ENCODE data around the gene RPL38. TPM values are rescaled to one million over a fixed set of nuclear protein-coding genes. Genes with fewer than 3 reads are reported as not detected.

Gene RPL38
- total RNA-seq, 1 experiment from 2014 or later: 1,714 TPM

DNA sequence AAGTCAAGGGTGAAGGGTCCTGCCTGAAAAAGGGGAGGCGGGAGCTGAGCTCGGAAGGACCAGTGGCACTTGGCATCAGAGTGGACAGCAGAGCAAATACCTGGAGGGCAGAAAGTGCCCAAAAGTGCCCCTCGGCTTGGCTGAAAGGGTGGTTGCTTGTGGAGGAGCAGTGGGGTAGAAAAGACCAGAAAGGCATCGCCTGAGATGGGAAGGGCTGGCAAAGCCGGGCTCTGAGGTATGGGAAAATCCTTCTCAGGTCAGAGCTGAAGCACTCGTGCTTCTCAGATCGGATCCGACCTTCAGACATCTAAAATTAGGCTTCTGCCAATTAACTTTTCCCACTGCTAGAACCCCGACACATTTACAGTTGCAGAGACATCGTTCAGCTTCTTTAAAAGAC, 1.5 kb upstream of the RPL38 start:
- DNase-seq (ENCODE audit: low read depth): no peak
- in situ Hi-C loops (cut with HindIII; ENCODE audit: low pct_unique_long_range_greater_than_20kb, low sequenced_read_pairs): no loop called here

DNA sequence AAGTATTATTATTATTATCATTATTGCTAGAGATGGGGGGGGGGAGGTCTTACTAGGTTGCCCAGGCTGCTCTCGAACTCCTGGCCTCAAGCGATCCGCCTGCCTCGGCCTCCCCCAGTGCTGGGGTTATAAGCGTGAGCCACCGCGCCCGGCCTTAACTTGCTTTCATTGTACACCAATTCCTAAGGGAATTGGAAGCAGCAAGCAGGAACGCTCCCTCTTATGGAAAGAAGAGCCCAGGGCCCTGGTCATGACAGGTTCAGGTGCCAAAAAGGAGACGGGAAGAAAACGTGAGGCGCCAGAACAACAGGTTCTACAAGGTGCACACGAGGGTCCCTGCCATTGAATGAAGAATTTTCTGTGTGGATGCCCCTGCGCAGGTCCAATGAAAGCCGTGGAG, 540 bp upstream of the RPL38 start:
- in situ Hi-C loops (cut with HindIII; ENCODE audit: low pct_unique_long_range_greater_than_20kb, low sequenced_read_pairs): no loop called here
- no peak for DNase-seq (ENCODE audit: low read depth)

DNA sequence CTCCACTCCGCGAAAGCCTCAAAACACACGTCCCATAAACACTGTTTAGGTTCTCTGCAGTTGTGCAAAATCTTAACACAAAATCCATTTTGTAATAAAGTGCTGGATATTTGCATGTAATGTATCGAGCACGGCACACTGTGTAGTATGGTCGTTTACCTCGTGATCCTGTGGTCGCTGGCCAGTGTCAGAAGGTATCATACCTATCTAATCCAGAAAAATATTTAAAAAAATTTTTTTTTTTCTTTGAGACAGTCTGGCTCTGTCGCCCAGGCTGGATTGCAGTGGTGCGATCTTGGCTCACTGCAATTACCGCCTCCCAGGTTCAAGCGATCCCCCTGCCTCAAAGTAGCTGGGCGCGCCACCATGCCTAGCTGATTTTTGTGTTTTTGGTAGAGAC, 996 bp downstream of the RPL38 start:
- DNase-seq (ENCODE audit: low read depth): no peak
- in situ Hi-C loops (cut with HindIII; ENCODE audit: low pct_unique_long_range_greater_than_20kb, low sequenced_read_pairs): no loop called here

DNA sequence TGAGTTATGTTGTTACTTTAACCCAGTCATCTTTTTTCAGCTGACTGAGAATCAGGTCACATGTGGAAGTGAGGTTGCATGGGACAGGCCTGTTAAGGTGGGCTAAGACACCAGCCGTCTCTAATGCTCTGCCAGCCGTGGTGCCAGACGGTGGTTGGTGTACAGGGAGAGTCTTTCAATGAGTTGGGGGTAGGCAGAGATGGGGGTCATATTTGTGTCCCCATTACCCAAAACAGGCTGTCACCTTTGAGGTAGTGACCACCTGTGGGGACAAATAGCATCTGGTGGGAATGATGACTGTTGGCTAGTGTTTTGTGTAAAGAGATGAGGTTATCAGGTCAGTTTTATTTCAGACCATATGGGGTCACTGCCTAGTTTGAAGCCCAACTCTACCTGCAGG, 1.8 kb downstream of the RPL38 start:
- in situ Hi-C loops (cut with HindIII; ENCODE audit: low pct_unique_long_range_greater_than_20kb, low sequenced_read_pairs): no loop called here
- no peak for DNase-seq (ENCODE audit: low read depth)

- in situ Hi-C loops (cut with HindIII; ENCODE audit: low pct_unique_long_range_greater_than_20kb, low sequenced_read_pairs): no loop called here
These were observed 2.9 kb downstream of the RPL38 start for GRCh38 chr17:74206332-74206818.

GRCh38 chr17:74210191-74211140, 7.0 kb downstream of the RPL38 start:
- in situ Hi-C loops (cut with HindIII; ENCODE audit: low pct_unique_long_range_greater_than_20kb, low sequenced_read_pairs): no loop called here
- DNase-seq (ENCODE audit: low read depth): peak; percentile 72

More at GRCh38 chr17:74206332-74206818, 2.9 kb downstream of the RPL38 start:
- DNase-seq (ENCODE audit: low read depth): no peak

GRCh38 chr17:74211141-74211911, 7.8 kb downstream of the RPL38 start:
- in situ Hi-C loops (cut with HindIII; ENCODE audit: low pct_unique_long_range_greater_than_20kb, low sequenced_read_pairs): no loop called here
- DNase-seq (ENCODE audit: low read depth): no peak

DNA sequence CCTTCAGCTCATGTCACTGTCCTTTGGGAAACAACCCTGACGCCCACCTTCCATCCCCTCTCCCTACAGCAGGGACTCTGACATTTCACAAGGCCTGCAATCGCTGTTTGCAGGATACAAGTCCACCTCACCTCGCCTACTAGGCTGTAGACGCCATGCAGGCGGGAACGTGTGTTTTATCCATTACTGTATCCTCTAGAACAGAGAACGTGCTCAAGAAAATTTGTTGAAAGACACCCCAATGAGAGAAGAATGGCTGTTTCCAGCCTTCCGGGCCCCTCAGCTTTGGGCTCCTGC, 8.4 kb downstream of the RPL38 start:
- no peak for DNase-seq (ENCODE audit: low read depth)
- in situ Hi-C loops (cut with HindIII; ENCODE audit: low pct_unique_long_range_greater_than_20kb, low sequenced_read_pairs): no loop called here

DNA sequence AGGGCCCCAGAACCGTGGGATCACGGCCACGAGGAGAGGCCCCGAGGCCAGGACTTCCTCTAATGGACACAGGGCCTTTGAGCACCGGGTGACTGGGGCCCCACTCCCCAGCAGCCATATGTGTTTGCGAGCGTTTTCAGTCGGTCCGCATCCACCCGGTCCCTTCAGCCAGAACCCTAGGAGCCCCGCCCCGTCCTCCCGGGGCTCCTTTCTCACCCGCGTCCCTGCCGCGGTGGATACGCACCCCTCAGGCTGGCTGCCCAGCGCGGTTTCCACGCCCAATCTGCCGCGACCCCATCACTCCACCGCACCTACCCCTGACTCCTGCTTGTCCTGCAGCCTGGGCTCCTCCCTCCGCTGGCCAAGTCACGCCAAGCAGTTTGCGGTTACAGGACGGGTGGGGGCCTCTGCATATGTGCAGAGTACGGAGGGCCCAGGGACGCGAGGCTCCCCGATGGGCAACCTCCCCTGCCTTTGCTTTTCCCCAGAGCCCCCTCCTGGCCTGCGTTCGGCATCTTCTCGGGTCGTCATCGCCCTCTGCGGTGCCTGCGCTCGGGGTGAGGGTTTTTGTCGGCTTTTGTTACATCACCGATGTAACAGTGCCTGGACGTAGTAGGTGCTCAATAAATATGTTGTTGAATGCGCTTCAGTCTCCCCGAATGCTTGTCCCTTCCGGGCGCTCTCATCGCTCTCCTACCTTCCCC, 8.9 kb downstream of the RPL38 start:
- no peak for DNase-seq (ENCODE audit: low read depth)
- in situ Hi-C loops (cut with HindIII; ENCODE audit: low pct_unique_long_range_greater_than_20kb, low sequenced_read_pairs): no loop called here

GRCh38 chr17:74212913-74213791, 9.7 kb downstream of the RPL38 start, which contains the start of gene TTYH2:
TSS of gene TTYH2 (plus strand) at chr17:74213571. CDS start at chr17:74213588, 17 bp downstream.
- in situ Hi-C loops (cut with HindIII; ENCODE audit: low pct_unique_long_range_greater_than_20kb, low sequenced_read_pairs): no loop called here

DNA sequence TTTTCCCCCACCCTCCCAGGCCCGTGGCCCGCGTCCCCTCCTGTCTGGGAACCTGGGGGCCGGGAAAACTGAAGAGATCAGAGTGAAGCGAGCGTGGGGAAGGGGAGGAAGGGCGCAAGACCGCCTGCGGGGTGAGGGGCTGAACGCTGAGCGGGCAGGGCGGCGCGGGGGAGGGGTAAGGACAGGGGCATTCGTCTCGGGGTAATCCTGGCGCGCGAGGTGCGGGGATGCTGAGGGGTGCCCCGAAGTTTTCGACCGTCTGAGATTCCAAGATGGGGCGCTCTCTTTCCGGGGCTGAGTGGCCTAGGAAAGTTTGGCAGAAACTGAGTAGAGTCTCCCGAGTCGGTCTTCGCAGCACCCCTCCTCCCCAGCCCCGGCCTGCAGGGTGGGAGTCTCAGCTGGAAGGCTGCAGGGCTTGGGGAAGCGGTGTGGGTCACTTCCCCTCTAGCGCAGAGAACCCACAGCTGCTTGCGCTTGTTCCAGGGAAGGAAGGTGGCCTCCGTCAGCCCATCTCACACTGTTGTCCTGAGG, 10.4 kb downstream of the RPL38 start:
- in situ Hi-C loops (cut with HindIII; ENCODE audit: low pct_unique_long_range_greater_than_20kb, low sequenced_read_pairs): no loop called here
- no peak for DNase-seq (ENCODE audit: low read depth)

More at GRCh38 chr17:74212913-74213791, 9.7 kb downstream of the RPL38 start, which contains the start of gene TTYH2:
- DNase-seq (ENCODE audit: low read depth): peak; percentile 73

- no peak for DNase-seq (ENCODE audit: low read depth)
- in situ Hi-C loops (cut with HindIII; ENCODE audit: low pct_unique_long_range_greater_than_20kb, low sequenced_read_pairs): no loop called here
These were observed 11.2 kb downstream of the RPL38 start for GRCh38 chr17:74214484-74215341.

GRCh38 chr17:74215342-74215727, 11.9 kb downstream of the RPL38 start:
- in situ Hi-C loops (cut with HindIII; ENCODE audit: low pct_unique_long_range_greater_than_20kb, low sequenced_read_pairs): no loop called here
- DNase-seq (ENCODE audit: low read depth): no peak

GRCh38 chr17:74216505-74216904, 13.0 kb downstream of the RPL38 start:
- in situ Hi-C loops (cut with HindIII; ENCODE audit: low pct_unique_long_range_greater_than_20kb, low sequenced_read_pairs): no loop called here
- no peak for DNase-seq (ENCODE audit: low read depth)

- in situ Hi-C loops (cut with HindIII; ENCODE audit: low pct_unique_long_range_greater_than_20kb, low sequenced_read_pairs): no loop called here
- no peak for DNase-seq (ENCODE audit: low read depth)
These were observed 13.7 kb downstream of the RPL38 start for GRCh38 chr17:74217037-74217730.

DNA sequence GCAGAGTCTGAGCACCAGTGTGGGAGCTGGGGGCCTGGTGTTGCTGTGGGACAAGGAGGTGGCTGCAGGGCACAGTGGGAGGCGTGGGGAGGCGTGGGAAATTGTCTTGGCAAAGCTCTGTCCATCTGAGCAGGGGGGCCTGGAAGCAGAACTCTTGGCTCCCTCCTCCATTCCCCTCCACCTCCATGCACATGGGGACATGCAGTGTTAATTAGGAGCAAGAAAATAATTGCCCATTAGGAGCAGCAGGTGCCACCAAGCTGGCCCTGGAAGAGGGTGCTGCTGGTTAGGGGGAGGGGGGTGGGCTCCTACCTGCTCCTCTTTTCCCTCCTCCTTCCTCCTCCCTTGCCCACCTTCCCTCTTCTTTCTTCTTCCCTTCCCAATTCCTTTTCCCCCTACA, 14.4 kb downstream of the RPL38 start:
- DNase-seq (ENCODE audit: low read depth): no peak
- in situ Hi-C loops (cut with HindIII; ENCODE audit: low pct_unique_long_range_greater_than_20kb, low sequenced_read_pairs): no loop called here
